AG08396 (cell line): ENCODE results near the gene ARMH3.

ENCODE experiments used
- DNase-seq: peaks from one replicate; pipeline ENCODE4 v3.0.0; 2012; ENCODE audit warnings: low spot score, mixed read lengths

The ARMH3 gene

GRCh38 chr10:101895781-101896180 is 160.2 kb downstream of the ARMH3 start:
- no peak for DNase-seq

- DNase-seq = no peak
These were observed 161.2 kb downstream of the ARMH3 start for GRCh38 chr10:101894742-101895141.

GRCh38 chr10:101894266-101894665 is 161.7 kb downstream of the ARMH3 start:
- DNase-seq = no peak

GRCh38 chr10:101893510-101894120 is 162.4 kb downstream of the ARMH3 start:
- DNase-seq = no peak

- no peak for DNase-seq
These were observed 163.1 kb downstream of the ARMH3 start for GRCh38 chr10:101892782-101893391.

GRCh38 chr10:101889256-101890210 is 166.4 kb downstream of the ARMH3 start:
- DNase-seq = peak; percentile 76

- DNase-seq = no peak
These were observed 167.6 kb downstream of the ARMH3 start for GRCh38 chr10:101888251-101888949.

- DNase-seq = no peak
These were observed 168.2 kb downstream of the ARMH3 start for GRCh38 chr10:101887775-101888174.

GRCh38 chr10:101886521-101887312 is 169.3 kb downstream of the ARMH3 start:
- no peak for DNase-seq

- no peak for DNase-seq
These were observed 174.8 kb downstream of the ARMH3 start for GRCh38 chr10:101881036-101881774.

- DNase-seq = no peak
These were observed 175.8 kb downstream of the ARMH3 start for GRCh38 chr10:101880232-101880573.

- DNase-seq = peak; percentile 28
These were observed 176.3 kb downstream of the ARMH3 start for GRCh38 chr10:101879456-101880231.

GRCh38 chr10:101878869-101879268 is 177.1 kb downstream of the ARMH3 start:
- DNase-seq = no peak

GRCh38 chr10:101875068-101875688 is 180.8 kb downstream of the ARMH3 start:
- no peak for DNase-seq

- DNase-seq = no peak
These were observed 181.7 kb downstream of the ARMH3 start for GRCh38 chr10:101874252-101874651.

GRCh38 chr10:101867931-101868330 is 188.0 kb downstream of the ARMH3 start:
- DNase-seq = no peak

GRCh38 chr10:101859530-101859929 is 196.4 kb downstream of the ARMH3 start:
- DNase-seq = no peak

GRCh38 chr10:101858723-101859500 is 197.1 kb downstream of the ARMH3 start:
- no peak for DNase-seq
